ENCODE results near the gene SHROOM2. TPM values are rescaled to one million over a fixed set of nuclear protein-coding genes. Genes with fewer than 3 reads are reported as not detected.
A peak's percentile ranks its signal among the peaks of the same experiment; 100 is the strongest.

SHROOM2 gene
- total RNA-seq, 1 experiment from 2014 or later = 0.57 TPM

DNA sequence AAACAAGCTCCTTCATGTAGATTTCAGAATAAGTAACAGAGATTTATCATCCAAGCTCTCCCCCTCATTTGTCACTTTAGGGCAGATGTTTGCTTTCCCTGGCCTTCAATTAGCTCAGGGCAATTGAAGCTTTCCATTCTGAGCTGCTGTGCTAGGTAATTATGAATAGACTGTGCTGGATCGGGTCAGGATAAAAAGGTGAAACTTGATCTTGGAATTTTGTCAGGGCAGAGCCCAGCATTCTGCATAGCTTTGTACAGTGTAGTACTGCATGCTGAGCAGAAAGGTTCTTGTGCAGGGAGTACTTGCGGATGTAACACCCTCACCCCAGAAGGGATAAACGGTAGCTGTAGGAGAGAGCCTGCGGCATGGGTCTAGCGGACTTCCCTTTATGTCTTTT is 116.9 kb downstream of the SHROOM2 start:
- Histone ChIP-seq H3K9me3 (replicated peaks) (no peaks in the 10 kb centered on the region), H3K36me3 (no peaks in the 10 kb centered on the region), H3K27ac (no peak overlapping the region), H3K4me3 (no peak overlapping the region), H3K27me3 (no peaks in the 10 kb centered on the region), H3K4me1 (peaks cover 5% of the 10 kb centered on the region)
- DNase-seq = no peak

DNA sequence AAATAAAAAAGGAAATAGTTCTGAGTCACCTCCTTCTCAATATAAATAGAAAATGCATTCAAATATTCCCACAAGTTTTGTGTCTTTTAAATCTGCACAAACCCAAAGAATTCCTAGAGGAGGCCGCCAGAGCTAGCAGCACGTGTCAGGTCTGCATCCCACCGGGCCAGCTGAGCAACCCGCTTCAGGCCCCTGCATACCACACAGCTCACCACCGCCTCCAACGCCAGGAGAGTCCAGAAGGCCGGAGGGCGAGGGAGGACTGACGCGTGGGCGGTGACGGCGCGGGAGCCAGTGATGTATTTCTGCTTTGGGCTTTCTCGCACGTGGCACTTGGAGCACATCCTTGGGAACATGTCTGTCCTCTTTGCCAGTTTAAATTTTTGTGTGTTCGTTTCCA is 119.1 kb downstream of the SHROOM2 start:
- Histone ChIP-seq H3K27ac (no peak overlapping the region), H3K36me3 (no peaks in the 10 kb centered on the region), H3K27me3 (no peaks in the 10 kb centered on the region), H3K4me3 (no peak overlapping the region), H3K9me3 (replicated peaks) (no peaks in the 10 kb centered on the region), H3K4me1 (no peaks in the 10 kb centered on the region)
- DNase-seq = no peak

DNA sequence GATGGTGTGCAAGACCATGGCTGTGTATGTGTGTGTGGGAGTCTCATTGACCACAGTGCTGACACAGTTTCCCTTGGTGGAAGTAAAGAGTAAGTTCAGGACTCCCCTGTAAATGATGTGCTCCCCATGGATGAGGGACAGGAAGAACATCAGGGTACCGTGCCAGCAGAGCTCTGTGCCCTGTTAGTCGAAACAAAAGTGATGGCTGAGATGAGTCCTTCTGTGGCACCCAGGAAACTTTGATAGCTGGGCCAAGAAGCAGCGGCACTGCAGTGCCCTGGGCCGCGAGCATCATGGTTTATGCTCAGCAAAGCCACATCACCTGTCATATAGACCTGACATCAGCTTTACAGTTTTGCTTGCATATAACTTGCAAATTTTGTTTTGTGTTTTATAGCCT is 119.5 kb downstream of the SHROOM2 start:
- Histone ChIP-seq H3K27me3 (no peaks in the 10 kb centered on the region), H3K4me3 (no peak overlapping the region), H3K9me3 (replicated peaks) (no peaks in the 10 kb centered on the region), H3K36me3 (no peaks in the 10 kb centered on the region), H3K27ac (no peak overlapping the region), H3K4me1 (no peaks in the 10 kb centered on the region)
- no peak for DNase-seq

DNA sequence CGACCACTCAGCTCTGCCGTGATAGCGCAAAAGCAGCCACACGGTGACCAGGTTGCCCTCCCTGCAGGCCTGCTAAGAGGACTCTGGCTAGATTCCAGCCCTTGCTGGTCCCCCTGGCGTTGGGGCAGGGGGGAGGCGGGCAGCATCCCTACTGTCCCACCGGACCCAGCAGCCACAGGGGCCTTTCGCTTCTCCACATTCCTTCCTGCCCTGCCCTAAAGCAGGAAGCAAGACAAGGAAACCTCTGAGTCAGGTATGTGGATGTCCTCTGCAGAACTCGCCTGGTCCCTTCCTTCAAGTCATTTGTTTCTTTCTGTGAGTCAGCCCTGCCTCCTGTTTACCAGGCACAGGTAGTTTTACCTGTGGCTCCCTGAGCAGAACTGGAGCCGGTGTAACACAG is 120.7 kb downstream of the SHROOM2 start:
- no peaks in the 10 kb centered on the region for H3K36me3 ChIP-seq
- no peak overlapping the region for H3K27ac ChIP-seq
- no peaks in the 10 kb centered on the region for H3K9me3 ChIP-seq (replicated peaks)
- H3K27me3 ChIP-seq = no peaks in the 10 kb centered on the region
- no peak for DNase-seq
- H3K4me1 ChIP-seq = no peaks in the 10 kb centered on the region
- H3K4me3 ChIP-seq = no peak overlapping the region

DNA sequence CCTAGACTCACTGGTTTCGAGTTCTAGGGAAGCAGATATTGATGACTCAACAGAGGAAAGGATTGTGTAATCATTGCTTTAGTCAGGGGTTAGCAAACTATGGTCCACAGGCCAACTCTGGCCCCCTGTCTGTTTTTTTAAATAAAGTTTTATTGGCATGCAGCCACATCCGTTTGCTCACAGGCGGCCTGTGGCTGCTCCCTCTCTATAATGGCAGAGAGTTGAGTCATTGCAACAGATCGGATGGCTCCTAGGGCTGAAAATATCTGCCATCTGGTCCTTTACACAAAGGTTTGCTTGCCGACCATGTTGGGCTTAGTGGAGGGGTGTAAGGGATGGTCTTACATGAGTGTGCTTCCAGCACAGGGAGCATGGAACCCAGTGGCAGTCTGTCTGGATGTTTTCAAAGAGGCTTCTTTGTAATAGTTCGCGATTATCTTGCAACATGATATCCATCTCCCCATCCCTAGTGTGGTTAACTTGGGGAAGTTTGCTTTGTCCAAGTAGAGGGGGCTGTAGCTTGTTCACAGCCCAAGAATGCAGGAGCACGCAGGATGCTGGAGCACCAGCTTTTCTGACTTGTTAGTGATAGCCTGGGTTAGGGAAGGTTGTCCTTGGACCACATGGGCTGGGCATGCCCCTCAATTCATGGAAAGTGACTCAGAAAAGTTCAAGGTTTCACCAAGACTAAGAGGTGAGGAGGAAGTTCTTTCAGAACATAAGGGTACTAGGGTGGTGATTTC is 121.6 kb downstream of the SHROOM2 start:
- H3K9me3 ChIP-seq (replicated peaks) = no peaks in the 10 kb centered on the region
- no peaks in the 10 kb centered on the region for H3K4me1 ChIP-seq
- H3K36me3 ChIP-seq = no peaks in the 10 kb centered on the region
- peak overlapping the region; percentile 32 for H3K27ac ChIP-seq
- no peaks in the 10 kb centered on the region for H3K27me3 ChIP-seq
- no peak overlapping the region for H3K4me3 ChIP-seq
- peak; percentile 21 to 53 for DNase-seq

DNA sequence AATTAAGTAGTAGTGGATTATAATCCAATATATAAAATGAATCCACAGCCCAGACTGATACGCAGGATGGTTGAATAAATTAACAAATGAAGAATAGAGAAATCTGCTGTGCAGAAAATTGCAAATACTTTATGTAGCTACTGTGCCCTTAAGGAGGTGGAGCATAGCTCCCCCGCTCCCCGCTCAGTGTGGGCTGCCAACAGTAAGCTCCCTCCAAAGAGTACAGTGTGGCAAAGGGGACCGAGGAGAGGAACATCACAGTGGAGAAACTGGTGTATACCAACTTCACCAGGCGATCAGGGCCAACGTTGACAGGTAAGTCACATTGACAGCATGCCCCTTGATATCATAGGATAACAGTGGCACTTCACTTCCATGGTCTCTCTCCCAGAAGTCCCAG is 123.0 kb downstream of the SHROOM2 start:
- H3K4me3 ChIP-seq = no peak overlapping the region
- H3K27ac ChIP-seq = no peak overlapping the region
- H3K9me3 ChIP-seq (replicated peaks) = no peaks in the 10 kb centered on the region
- H3K36me3 ChIP-seq = no peaks in the 10 kb centered on the region
- no peaks in the 10 kb centered on the region for H3K4me1 ChIP-seq
- DNase-seq = no peak
- no peaks in the 10 kb centered on the region for H3K27me3 ChIP-seq

DNA sequence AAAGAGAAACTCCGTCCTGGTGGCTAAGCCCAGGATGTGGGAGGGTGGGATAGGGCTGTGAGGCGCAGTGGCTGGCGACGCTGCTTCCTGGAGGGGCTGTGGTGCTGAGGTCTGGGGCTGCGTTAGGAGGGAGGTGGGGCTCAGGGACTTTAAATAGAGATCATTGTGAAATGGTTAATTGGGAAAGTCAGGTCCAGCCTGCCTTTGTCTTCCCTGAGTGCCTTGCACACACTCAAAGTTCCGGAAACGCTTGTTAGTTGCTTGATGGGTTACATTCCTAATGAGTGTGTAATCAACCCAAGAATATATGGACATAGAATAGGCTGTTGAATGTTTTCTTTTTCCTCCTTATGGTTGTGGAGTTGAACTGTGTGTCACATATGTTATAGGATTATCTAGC is 125.3 kb downstream of the SHROOM2 start:
- DNase-seq = no peak
- no peak overlapping the region for H3K27ac ChIP-seq
- H3K4me1 ChIP-seq = no peaks in the 10 kb centered on the region
- no peaks in the 10 kb centered on the region for H3K27me3 ChIP-seq
- no peak overlapping the region for H3K4me3 ChIP-seq
- no peaks in the 10 kb centered on the region for H3K9me3 ChIP-seq (replicated peaks)
- H3K36me3 ChIP-seq = no peaks in the 10 kb centered on the region

DNA sequence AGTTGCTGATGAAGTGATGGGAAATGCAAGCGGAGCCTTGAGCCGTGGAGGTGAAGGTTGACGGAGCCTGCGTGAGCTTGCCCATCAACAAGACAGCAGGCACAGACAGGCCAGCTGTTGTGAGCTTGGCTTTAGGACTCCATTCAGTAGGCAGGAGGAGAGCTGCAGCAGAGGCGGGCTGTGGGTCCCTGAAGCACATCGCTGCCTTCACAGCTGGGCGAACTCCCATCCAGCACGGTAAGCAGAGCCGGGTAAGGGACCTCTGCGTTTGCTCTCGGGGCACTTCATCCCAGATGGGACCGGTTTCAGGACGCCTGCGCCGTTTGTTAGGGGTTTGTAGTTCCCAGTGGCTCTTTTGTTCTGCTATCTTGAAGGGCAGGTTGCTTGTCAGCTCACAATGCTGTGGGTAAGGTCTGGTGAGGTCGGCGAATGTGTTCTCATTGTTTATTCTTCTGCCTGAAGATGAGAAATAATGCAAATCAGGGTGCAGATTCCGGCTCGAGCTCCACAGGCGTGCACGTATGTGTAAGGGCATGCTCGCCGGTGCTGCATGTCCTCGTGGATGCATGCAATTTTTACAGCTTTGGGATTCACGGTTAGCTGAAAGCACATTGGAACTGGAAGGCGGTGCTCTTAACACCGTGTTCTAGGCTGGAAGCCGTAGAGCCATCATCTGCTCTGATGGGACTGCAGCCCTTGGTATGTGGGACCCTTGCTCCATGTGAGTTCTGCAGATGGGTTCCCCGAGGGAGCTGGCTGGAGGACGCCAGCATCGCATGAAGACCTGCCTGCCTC is 126.3 kb downstream of the SHROOM2 start:
- Histone ChIP-seq H3K4me1 (no peaks in the 10 kb centered on the region), H3K27me3 (no peaks in the 10 kb centered on the region), H3K27ac (no peak overlapping the region), H3K4me3 (no peak overlapping the region), H3K36me3 (no peaks in the 10 kb centered on the region), H3K9me3 (replicated peaks) (no peaks in the 10 kb centered on the region)
- DNase-seq = peak; percentile 37 to 66

DNA sequence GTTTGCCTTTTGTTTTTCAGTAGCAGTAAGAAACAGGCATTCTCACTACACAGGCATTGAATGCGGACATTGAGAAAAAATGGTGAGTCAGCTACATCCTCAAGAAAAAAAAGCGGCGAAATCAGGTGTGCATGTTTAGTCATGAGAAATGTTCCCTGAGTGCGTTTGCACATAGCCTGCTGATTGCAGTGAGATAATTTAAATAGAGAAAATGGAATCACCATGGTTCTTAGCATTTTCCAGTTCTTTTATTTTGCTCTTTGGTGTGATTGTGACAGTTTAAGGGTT is 126.9 kb downstream of the SHROOM2 start:
- Histone ChIP-seq H3K9me3 (replicated peaks) (no peaks in the 10 kb centered on the region), H3K36me3 (no peaks in the 10 kb centered on the region), H3K4me1 (no peaks in the 10 kb centered on the region), H3K4me3 (no peak overlapping the region), H3K27me3 (no peaks in the 10 kb centered on the region), H3K27ac (no peak overlapping the region)
- no peak for DNase-seq

DNA sequence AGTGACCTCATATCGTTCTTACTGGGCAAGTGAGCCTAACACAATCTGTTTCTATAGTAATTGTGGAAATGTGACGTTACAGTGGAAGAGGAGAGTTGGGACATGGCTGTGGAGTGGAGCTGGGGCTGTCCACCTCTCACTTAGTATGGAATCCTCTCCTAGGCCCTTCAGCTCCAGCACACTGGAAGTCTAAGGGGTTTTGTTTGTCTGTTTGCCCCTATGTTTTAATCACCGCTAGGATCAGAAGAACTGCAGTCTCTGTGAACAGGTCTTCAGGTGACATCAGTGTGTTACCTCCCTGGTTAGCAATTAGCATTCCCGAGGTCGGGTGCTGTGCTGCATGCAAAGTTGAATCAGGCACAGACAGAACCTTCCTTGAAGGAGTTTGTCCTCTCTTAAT is 131.6 kb downstream of the SHROOM2 start:
- H3K27me3 ChIP-seq = no peaks in the 10 kb centered on the region
- no peaks in the 10 kb centered on the region for H3K36me3 ChIP-seq
- H3K9me3 ChIP-seq (replicated peaks) = no peaks in the 10 kb centered on the region
- no peak overlapping the region for H3K4me3 ChIP-seq
- H3K4me1 ChIP-seq = no peaks in the 10 kb centered on the region
- H3K27ac ChIP-seq = no peak overlapping the region
- no peak for DNase-seq

DNA sequence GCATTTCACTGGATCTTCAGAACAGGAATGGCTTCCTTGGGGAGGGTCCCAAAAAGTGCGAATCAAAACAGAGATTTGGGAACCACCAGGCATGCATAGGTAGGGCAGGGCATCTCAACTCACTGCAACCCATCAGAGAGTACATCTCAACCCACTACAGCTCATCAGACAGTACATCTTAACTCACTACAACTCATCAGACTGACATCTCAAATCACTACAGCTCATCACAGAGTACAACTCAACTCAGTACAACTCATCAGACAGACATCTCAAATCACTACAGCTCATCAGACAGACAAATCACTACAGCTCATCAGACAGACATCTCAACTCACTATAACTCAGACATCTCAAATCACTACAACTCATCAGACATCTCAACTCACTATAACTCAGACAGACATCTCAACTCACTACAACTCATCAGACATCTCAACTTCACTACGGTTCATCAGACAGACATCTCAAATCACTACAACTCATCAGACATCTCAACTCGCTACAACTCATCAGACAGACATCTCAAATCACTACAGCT is 133.5 kb downstream of the SHROOM2 start:
- H3K9me3 ChIP-seq (replicated peaks) = no peaks in the 10 kb centered on the region
- no peak for DNase-seq
- no peaks in the 10 kb centered on the region for H3K36me3 ChIP-seq
- H3K4me1 ChIP-seq = no peaks in the 10 kb centered on the region
- H3K4me3 ChIP-seq = no peak overlapping the region
- no peaks in the 10 kb centered on the region for H3K27me3 ChIP-seq
- H3K27ac ChIP-seq = no peak overlapping the region

DNA sequence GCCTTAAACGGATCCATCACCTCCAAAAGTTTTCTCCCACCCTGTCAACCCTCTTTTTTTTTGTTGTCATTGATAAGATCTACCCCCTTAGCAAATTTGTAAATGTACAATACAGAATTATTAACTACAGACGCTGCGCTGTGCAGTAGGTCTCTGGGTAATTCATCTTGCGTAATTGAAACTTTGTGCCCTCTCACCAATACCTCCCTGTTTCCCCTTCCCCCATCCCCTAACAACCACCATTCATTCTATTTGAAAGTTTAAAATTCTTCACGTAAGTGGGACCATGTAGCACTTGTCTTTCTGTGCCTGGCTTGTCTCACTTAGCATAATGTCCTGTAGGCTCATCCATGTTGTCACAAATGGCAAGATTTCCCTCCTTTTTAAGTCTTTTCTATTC is 135.2 kb downstream of the SHROOM2 start:
- no peaks in the 10 kb centered on the region for H3K4me1 ChIP-seq
- H3K9me3 ChIP-seq (replicated peaks) = no peaks in the 10 kb centered on the region
- H3K36me3 ChIP-seq = no peaks in the 10 kb centered on the region
- DNase-seq = no peak
- no peak overlapping the region for H3K4me3 ChIP-seq
- no peaks in the 10 kb centered on the region for H3K27me3 ChIP-seq
- H3K27ac ChIP-seq = no peak overlapping the region

DNA sequence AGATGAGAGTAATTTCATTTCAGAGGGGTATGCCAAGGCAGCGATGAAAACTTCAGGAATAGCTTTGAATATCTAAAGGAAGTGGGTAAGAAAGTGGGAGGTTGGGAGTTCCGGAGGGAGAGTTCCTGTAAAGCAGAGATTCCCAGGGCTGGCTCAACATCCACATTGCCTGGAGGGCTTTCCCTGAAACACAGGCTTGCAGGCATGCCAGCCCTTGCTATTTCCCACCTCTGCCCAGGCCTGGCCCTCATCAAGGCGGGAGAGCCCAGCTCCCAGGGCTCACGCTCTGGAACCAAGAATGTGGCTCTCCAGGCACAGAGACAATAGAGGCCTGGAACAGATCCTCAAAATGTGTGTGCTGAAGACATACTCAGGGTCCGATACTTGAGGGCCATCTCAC is 137.1 kb downstream of the SHROOM2 start:
- Histone ChIP-seq H3K4me3 (no peak overlapping the region), H3K9me3 (replicated peaks) (no peaks in the 10 kb centered on the region), H3K4me1 (no peaks in the 10 kb centered on the region), H3K27ac (no peak overlapping the region), H3K36me3 (no peaks in the 10 kb centered on the region), H3K27me3 (no peaks in the 10 kb centered on the region)
- no peak for DNase-seq

DNA sequence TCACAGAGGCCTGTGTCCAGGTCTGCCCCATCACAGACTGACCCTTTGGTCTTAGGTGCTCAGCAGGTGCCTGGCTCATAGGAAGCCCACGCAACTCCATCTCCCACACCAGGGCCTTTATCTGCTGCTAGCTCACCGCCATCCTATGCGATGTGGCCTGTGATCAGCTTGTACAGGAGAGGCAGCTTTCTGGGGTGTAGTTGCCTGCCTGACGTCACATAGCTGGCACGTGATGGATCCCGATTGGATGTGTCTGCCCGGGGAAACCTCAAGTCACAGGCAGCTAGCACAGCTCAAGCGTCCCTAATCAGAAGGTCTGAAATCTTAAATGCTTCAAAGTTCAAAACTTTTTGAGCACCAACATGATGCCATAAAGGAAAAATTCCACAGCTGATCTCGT is 139.8 kb downstream of the SHROOM2 start:
- no peak overlapping the region for H3K4me3 ChIP-seq
- no peak overlapping the region for H3K27ac ChIP-seq
- H3K4me1 ChIP-seq = no peaks in the 10 kb centered on the region
- H3K36me3 ChIP-seq = no peaks in the 10 kb centered on the region
- no peaks in the 10 kb centered on the region for H3K9me3 ChIP-seq (replicated peaks)
- H3K27me3 ChIP-seq = no peaks in the 10 kb centered on the region
- no peak for DNase-seq

DNA sequence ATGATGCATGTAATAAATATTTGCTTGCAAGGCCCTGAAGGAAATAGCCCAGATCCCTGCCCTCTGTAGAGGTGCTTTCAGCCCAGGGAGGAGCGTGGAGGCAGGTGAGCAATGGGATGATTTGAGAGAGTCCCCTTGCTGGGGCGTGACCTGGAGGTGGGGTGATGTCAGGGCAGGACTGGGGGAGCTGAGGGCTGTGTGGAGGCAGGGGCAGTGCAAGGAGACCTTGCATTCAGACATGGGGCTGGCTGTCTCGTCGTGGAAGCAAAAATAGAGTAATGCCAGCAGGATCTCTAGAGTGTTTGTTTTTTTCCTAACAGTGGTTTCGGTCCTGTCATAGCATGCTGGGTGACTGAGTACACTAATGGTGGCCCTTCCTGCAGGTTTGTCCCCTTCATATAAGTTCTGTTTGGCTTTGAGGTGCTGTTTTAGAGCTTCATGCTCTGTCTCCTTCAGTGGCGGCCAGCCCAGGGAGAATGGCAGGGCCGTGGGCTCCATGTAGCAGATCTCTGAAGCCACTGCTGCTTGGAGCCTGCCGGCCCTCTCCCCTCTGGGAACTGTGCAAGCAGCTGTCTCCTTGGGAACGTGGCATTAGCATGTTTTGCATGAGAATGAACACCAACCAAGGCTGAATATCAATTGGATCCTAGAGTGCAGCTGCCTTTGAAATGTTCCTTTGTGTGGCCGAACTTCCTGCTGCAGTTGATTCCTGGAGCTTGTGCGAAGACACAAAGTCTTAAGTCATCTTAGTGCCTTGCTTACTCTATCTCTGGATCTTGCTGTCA is 141.7 kb downstream of the SHROOM2 start:
- H3K9me3 ChIP-seq (replicated peaks) = no peaks in the 10 kb centered on the region
- DNase-seq = peak; percentile 22 to 54
- no peaks in the 10 kb centered on the region for H3K4me1 ChIP-seq
- no peak overlapping the region for H3K4me3 ChIP-seq
- H3K27ac ChIP-seq = no peak overlapping the region
- no peaks in the 10 kb centered on the region for H3K36me3 ChIP-seq
- H3K27me3 ChIP-seq = no peaks in the 10 kb centered on the region

All from SJCRH30 (cell line).